PC-9 (cell line): ENCODE results near the gene RCN1.

ENCODE experiments used
- EZH2 ChIP-seq: fragments of 200-600 bp; sonication (generic); IDR thresholded peaks from 2 replicates; pipeline ENCODE4 v1.8.0; 2017; ENCODE audit warnings: antibody characterized with exemption, low read depth
- TF ChIP-seq, protein P1 (sequence below): fragments of 200-600 bp; sonication (generic); conservative IDR thresholded peaks from 2 replicates; pipeline ENCODE4 v1.6.1; 2017; ENCODE audit warnings: mixed run types, antibody characterized with exemption, mild to moderate bottlenecking, moderate library complexity

DNA sequence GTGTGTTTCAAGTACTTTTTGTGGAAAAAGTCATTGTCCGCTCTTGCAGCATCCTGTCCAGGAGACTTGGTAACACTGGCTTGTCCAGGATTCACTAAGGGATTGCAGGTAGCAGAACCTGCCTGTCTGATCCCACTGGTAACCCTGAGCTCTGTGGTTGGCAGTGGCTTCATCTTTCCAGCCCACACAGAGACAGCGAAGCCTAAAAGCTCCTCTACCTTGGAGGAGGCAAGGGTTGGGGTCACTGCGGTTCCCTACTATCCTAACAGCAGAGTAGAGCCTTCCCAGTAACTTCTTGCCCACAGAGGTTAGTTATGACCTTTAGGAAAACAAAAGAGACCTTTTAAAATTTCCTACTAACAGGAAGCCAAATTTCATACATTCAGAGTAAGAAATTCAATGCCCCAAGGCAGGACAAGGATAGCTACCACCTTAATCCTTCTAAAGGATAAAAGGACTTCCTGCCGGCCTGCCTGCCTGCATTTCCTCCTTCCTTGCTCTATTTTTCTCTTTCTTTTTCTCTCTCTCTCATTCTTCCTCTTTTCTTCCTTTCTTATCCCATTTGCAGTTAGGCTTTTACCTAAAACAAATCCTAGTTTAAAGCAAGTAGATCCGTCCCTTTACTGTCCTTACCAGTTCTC, 8.4 kb upstream of the RCN1 start:
- TF ChIP-seq, protein P1, sequence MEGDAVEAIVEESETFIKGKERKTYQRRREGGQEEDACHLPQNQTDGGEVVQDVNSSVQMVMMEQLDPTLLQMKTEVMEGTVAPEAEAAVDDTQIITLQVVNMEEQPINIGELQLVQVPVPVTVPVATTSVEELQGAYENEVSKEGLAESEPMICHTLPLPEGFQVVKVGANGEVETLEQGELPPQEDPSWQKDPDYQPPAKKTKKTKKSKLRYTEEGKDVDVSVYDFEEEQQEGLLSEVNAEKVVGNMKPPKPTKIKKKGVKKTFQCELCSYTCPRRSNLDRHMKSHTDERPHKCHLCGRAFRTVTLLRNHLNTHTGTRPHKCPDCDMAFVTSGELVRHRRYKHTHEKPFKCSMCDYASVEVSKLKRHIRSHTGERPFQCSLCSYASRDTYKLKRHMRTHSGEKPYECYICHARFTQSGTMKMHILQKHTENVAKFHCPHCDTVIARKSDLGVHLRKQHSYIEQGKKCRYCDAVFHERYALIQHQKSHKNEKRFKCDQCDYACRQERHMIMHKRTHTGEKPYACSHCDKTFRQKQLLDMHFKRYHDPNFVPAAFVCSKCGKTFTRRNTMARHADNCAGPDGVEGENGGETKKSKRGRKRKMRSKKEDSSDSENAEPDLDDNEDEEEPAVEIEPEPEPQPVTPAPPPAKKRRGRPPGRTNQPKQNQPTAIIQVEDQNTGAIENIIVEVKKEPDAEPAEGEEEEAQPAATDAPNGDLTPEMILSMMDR: no peak
- no peak for TF ChIP-seq EZH2
